A549 treated with Mapracorat at 1 μM for 4 hours (cell line): ENCODE results near the gene TFPI2. TPM values are rescaled to one million over a fixed set of nuclear protein-coding genes. Genes with fewer than 3 reads are reported as not detected.

ENCODE experiments used
- total RNA-seq: library from RNA; stranded (reverse); fragments of 200-300 nt; extraction: Qiagen RNA extraction; gene quantifications from 5 replicates; pipeline ENCODE4 v1.2.3, GENCODE V29; 2022

The TFPI2 gene
- total RNA-seq: 211 to 268 TPM (median 230 TPM) in 5 replicates

GRCh38 chr7:93890464-93891068 is at the start of gene TFPI2:
TSS of gene TFPI2 (minus strand) at chr7:93890753. CDS start at chr7:93890678, 75 bp downstream.

GRCh38 chr7:93921607-93922566 is 31.3 kb upstream of the TFPI2 start, which contains the start of gene GNG11:
TSS of gene GNG11 (plus strand) at chr7:93921735. CDS start at chr7:93922138, 403 bp downstream.

GRCh38 chr7:93906267-93906666 is 15.7 kb upstream of the TFPI2 start, which contains the start of gene GNGT1:
TSS of gene GNGT1 (plus strand) at chr7:93906567. CDS start at chr7:93906747, 180 bp downstream.

Other genes with a start within 250 kb of the TFPI2 start
- not detected in 5 replicates for gene GNGT1, start 15.8 kb upstream of the TFPI2 start, total RNA-seq
- 32.4 to 37.5 TPM (median 34.6 TPM) in 5 replicates for gene GNG11, start 31.0 kb upstream of the TFPI2 start, total RNA-seq
- 21.1 to 27.0 TPM (median 22.3 TPM) in 5 replicates for gene BET1, start 113.6 kb upstream of the TFPI2 start, total RNA-seq